ENCODE data around the gene INPP5B.

The INPP5B gene

GRCh38 chr1:37814252-37814651 lies 132.6 kb downstream of the INPP5B start:
- DNase-seq (ENCODE audit: low read depth): no peak
- no peak for TF ChIP-seq CTCF (IDR thresholded peaks at IDR 0.05; ENCODE audit: control insufficient read depth, extremely low read depth, insufficient read depth)
- no peak overlapping the region for H3K4me3 ChIP-seq (ENCODE audit: low read depth, low read length)

GRCh38 chr1:37813529-37814145 lies 133.2 kb downstream of the INPP5B start:
- no peak for TF ChIP-seq CTCF (IDR thresholded peaks at IDR 0.05; ENCODE audit: control insufficient read depth, extremely low read depth, insufficient read depth)

GRCh38 chr1:37811027-37811655 lies 135.7 kb downstream of the INPP5B start:
- peak; percentile 57 for DNase-seq (ENCODE audit: low read depth)
- peak; percentile 70 for TF ChIP-seq CTCF (IDR thresholded peaks at IDR 0.05; ENCODE audit: control insufficient read depth, extremely low read depth, insufficient read depth)
- no peak overlapping the region for H3K4me3 ChIP-seq (ENCODE audit: low read depth, low read length)

More at GRCh38 chr1:37813529-37814145, 133.2 kb downstream of the INPP5B start:
- DNase-seq (ENCODE audit: low read depth): no peak
- no peak overlapping the region for H3K4me3 ChIP-seq (ENCODE audit: low read depth, low read length)

Measured in LNCaP clone FGC (cell line).